Tibial artery (tissue), 4 donors: ENCODE data around the gene POU6F1.

Source experiments
- DNase-seq, 2 donors: peaks; one replicate each; pipeline ENCODE4 v3.0.0-alpha.2; 2019
- H3K27ac ChIP-seq, 2 donors: fragments of 200-600 bp; sonication (generic) in 1 of 2; 1 replicate in 1 of 2; 2 replicates in 1 of 2; pipeline ENCODE4 v1.5.1; 2018 to 2019; ENCODE audit warnings: mild to moderate bottlenecking in 1 of 2
- H3K27me3 ChIP-seq, 2 donors: fragments of 200-600 bp; sonication (generic) in 1 of 2; one replicate each; pipeline versions ENCODE4 v1.5.1 to v1.6.0; 2016 to 2019
- H3K36me3 ChIP-seq, 3 donors: fragments of 200-600 bp; sonication (generic) in 2 of 3; one replicate each; pipeline ENCODE4 v1.5.1; 2016 to 2019; ENCODE audit warnings: mild to moderate bottlenecking in 2 of 3
- H3K4me1 ChIP-seq, 4 donors: fragments of 200-600 bp; sonication (generic) in 2 of 4; 1 replicate in 3 of 4; 2 replicates in 1 of 4; pipeline ENCODE4 v1.5.1; 2016 to 2019
- H3K4me3 ChIP-seq, 2 donors: fragments of 200-600 bp; sonication (generic) in 1 of 2; 1 replicate in 1 of 2; 2 replicates in 1 of 2; pipeline ENCODE4 v1.5.1; 2018 to 2019; ENCODE audit warnings: mild to moderate bottlenecking in 2 of 2
- H3K9me3 ChIP-seq, 3 donors: fragments of 200-600 bp; sonication (generic) in 1 of 3; one replicate each; pipeline ENCODE4 v1.5.1; 2016 to 2019
- CTCF ChIP-seq, 2 experiments: fragments of 200-600 bp in 1 of 2; fragments of 450-650 bp in 1 of 2; IDR thresholded peaks; one replicate each; pipeline ENCODE4 v1.5.1; 2017 to 2019; ENCODE audit warnings: antibody characterized with exemption in 2 of 2, mild to moderate bottlenecking in 1 of 2, moderate library complexity in 1 of 2
- intact Hi-C: fragments of 100-400 bp; cut with DNase I; formaldehyde crosslinking; loops from one replicate; pipeline ENCODE4 v1.15.0; 2023; ENCODE audit warnings: low total_unique reads

The POU6F1 gene

GRCh38 chr12:51171884-51172514 is 45.9 kb downstream of the POU6F1 start:
- no peak for DNase-seq
- Histone ChIP-seq H3K9me3 (no peaks in the 10 kb centered on the region), H3K4me1 (peaks cover 0 to 28% (median 14%) of the 10 kb centered on the region in 4 donors), H3K27ac (peak overlapping the region; percentile 97), H3K27me3 (no peaks in the 10 kb centered on the region), H3K4me3 (peak overlapping the region; percentile 67 to 91), H3K36me3 (no peaks in the 10 kb centered on the region)
- TF ChIP-seq CTCF (IDR thresholded peaks at IDR 0.05) = no peak
- intact Hi-C loops = loop anchor here (2.0 to 5.0 kb wide), 2 partner anchors 45 to 125 kb away; partner anchors contain the start of gene LETMD1

- Histone ChIP-seq H3K27me3 (no peaks in the 10 kb centered on the region), H3K27ac (no peak overlapping the region), H3K4me1 (peaks cover 0 to 5% (median under 1%) of the 10 kb centered on the region in 4 donors), H3K36me3 (no peaks in the 10 kb centered on the region), H3K9me3 (no peaks in the 10 kb centered on the region), H3K4me3 (no peak overlapping the region)
- intact Hi-C loops = no loop called here
- no peak for TF ChIP-seq CTCF (IDR thresholded peaks at IDR 0.05)
- no peak for DNase-seq
Measured at GRCh38 chr12:51163795-51164194, 54.1 kb downstream of the POU6F1 start.

GRCh38 chr12:51162217-51162616 is 55.6 kb downstream of the POU6F1 start:
- DNase-seq = no peak
- no peak for TF ChIP-seq CTCF (IDR thresholded peaks at IDR 0.05)
- Histone ChIP-seq H3K27ac (no peak overlapping the region), H3K9me3 (no peaks in the 10 kb centered on the region), H3K4me3 (no peak overlapping the region), H3K4me1 (peaks cover 0 to 5% (median under 1%) of the 10 kb centered on the region in 4 donors), H3K27me3 (no peaks in the 10 kb centered on the region), H3K36me3 (no peaks in the 10 kb centered on the region)
- intact Hi-C loops = no loop called here

GRCh38 chr12:51160814-51161459 is 56.9 kb downstream of the POU6F1 start:
- no peak for DNase-seq
- Histone ChIP-seq H3K9me3 (no peaks in the 10 kb centered on the region), H3K36me3 (no peaks in the 10 kb centered on the region), H3K27me3 (no peaks in the 10 kb centered on the region), H3K4me1 (peaks cover 0 to 5% (median under 1%) of the 10 kb centered on the region in 4 donors), H3K4me3 (no peak overlapping the region), H3K27ac (no peak overlapping the region)
- intact Hi-C loops = no loop called here
- no peak for TF ChIP-seq CTCF (IDR thresholded peaks at IDR 0.05)

- intact Hi-C loops = no loop called here
- TF ChIP-seq CTCF (IDR thresholded peaks at IDR 0.05) = no peak
- Histone ChIP-seq H3K4me1 (peaks cover 0 to 3% (median under 1%) of the 10 kb centered on the region in 4 donors), H3K27me3 (no peaks in the 10 kb centered on the region), H3K27ac (no peak overlapping the region), H3K4me3 (no peak overlapping the region), H3K36me3 (no peaks in the 10 kb centered on the region), H3K9me3 (no peaks in the 10 kb centered on the region)
- no peak for DNase-seq
Measured at GRCh38 chr12:51156245-51156765, 61.6 kb downstream of the POU6F1 start.
